Activated B cell treated with CpG ODN at 0.5 μM for 24 hours (primary cell): ENCODE results near the gene ST8SIA1. TPM values are rescaled to one million over a fixed set of nuclear protein-coding genes. Genes with fewer than 3 reads are reported as not detected.

ENCODE experiments used
- ATAC-seq: fragments of 200-7000 bp; cut with Tn5 transposase; one replicate; pipeline ENCODE4 v1.10.0; 2021; ENCODE audit warnings: low read depth, mild to moderate bottlenecking, moderate library complexity
- CTCF ChIA-PET: fragments of 350-600 bp; sonication (Branson Sonifier 250); formaldehyde crosslinking; loops from one replicate; lab custom pipeline; 2021; ENCODE audit warnings: antibody characterized with exemption; lab: Charles Lee
- POLR2A ChIA-PET: fragments of 350-600 bp; sonication (Branson Sonifier 250); formaldehyde crosslinking; loops from one replicate; lab custom pipeline; 2021; ENCODE audit warnings: antibody characterized with exemption; lab: Charles Lee
- DNase-seq: peaks from one replicate; pipeline ENCODE4 v3.0.0; 2022
- H3K27ac Mint-ChIP-seq: one replicate; pipeline ENCODE4 v1.8.0; 2020; ENCODE audit warnings: mixed read lengths
- H3K27me3 Mint-ChIP-seq: one replicate; pipeline ENCODE4 v1.8.0; 2021; ENCODE audit warnings: mixed read lengths
- H3K36me3 Mint-ChIP-seq: one replicate; pipeline ENCODE4 v1.8.0; 2021; ENCODE audit warnings: low read depth, mixed read lengths
- H3K4me1 Mint-ChIP-seq: one replicate; pipeline ENCODE4 v1.8.0; 2021; ENCODE audit warnings: mixed read lengths
- H3K4me3 Mint-ChIP-seq: one replicate; pipeline ENCODE4 v1.8.0; 2020; ENCODE audit warnings: mild to moderate bottlenecking, mixed read lengths
- H3K9me3 Mint-ChIP-seq: one replicate; pipeline ENCODE4 v1.8.0; 2020; ENCODE audit warnings: mixed read lengths
- CTCF ChIP-seq: fragments of 200-600 bp; IDR thresholded peaks from one replicate; pipeline ENCODE4 v1.8.0; 2022; ENCODE audit warnings: antibody characterized with exemption, mild to moderate bottlenecking
- intact Hi-C: fragments of 100-400 bp; cut with micrococcal nuclease; formaldehyde crosslinking; loops from one replicate; pipeline ENCODE4 v1.15.1; 2024
- total RNA-seq: library from RNA; stranded (reverse); gene quantifications from 2 replicates; pipeline ENCODE4 v1.2.3, GENCODE V29; 2022

ST8SIA1 gene
- total RNA-seq, 1 donor from 2014 or later, result 0.31 TPM

- no peak for TF ChIP-seq CTCF
- H3K4me1 Mint-ChIP-seq, result no peaks in the 10 kb centered on the region
- H3K36me3 Mint-ChIP-seq, result no peaks in the 10 kb centered on the region
- H3K9me3 Mint-ChIP-seq, result no peaks in the 10 kb centered on the region
- no peak overlapping the region for H3K27ac Mint-ChIP-seq
- no peak overlapping the region for H3K4me3 Mint-ChIP-seq
- no peak for ATAC-seq
- DNase-seq, result no peak
- ChIA-PET POLR2A (no interaction called here), CTCF (no interaction called here)
- intact Hi-C loops, result no loop called here
- H3K27me3 Mint-ChIP-seq, result peaks cover 4% of the 10 kb centered on the region
Observed at GRCh38 chr12:22230280-22230794, 104.2 kb downstream of the ST8SIA1 start.

GRCh38 chr12:22229652-22230279 lies 104.7 kb downstream of the ST8SIA1 start:
- Mint-ChIP-seq H3K9me3 (no peaks in the 10 kb centered on the region), H3K4me3 (no peak overlapping the region), H3K4me1 (no peaks in the 10 kb centered on the region), H3K27ac (no peak overlapping the region), H3K27me3 (peaks cover 5% of the 10 kb centered on the region), H3K36me3 (no peaks in the 10 kb centered on the region)
- ChIA-PET CTCF (no interaction called here), POLR2A (no interaction called here)
- no peak for TF ChIP-seq CTCF
- DNase-seq (no peak), ATAC-seq (no peak)
- intact Hi-C loops, result no loop called here

- Mint-ChIP-seq H3K4me1 (no peaks in the 10 kb centered on the region), H3K27ac (no peak overlapping the region), H3K4me3 (no peak overlapping the region), H3K36me3 (no peaks in the 10 kb centered on the region), H3K9me3 (no peaks in the 10 kb centered on the region), H3K27me3 (peaks cover 9% of the 10 kb centered on the region)
- DNase-seq, result no peak
- POLR2A ChIA-PET, result no interaction called here
- CTCF ChIA-PET, result no interaction called here
- intact Hi-C loops, result no loop called here
- no peak for ATAC-seq
- no peak for TF ChIP-seq CTCF
Observed at GRCh38 chr12:22228022-22228875, 106.3 kb downstream of the ST8SIA1 start.

- TF ChIP-seq CTCF, result no peak
- Mint-ChIP-seq H3K36me3 (no peaks in the 10 kb centered on the region), H3K4me1 (no peaks in the 10 kb centered on the region), H3K27me3 (peaks cover 7% of the 10 kb centered on the region), H3K4me3 (no peak overlapping the region), H3K27ac (no peak overlapping the region), H3K9me3 (no peaks in the 10 kb centered on the region)
- intact Hi-C loops, result no loop called here
- no peak for ATAC-seq
- DNase-seq, result no peak
- ChIA-PET POLR2A (no interaction called here), CTCF (no interaction called here)
Observed at GRCh38 chr12:22223356-22223755, 111.2 kb downstream of the ST8SIA1 start.

DNA sequence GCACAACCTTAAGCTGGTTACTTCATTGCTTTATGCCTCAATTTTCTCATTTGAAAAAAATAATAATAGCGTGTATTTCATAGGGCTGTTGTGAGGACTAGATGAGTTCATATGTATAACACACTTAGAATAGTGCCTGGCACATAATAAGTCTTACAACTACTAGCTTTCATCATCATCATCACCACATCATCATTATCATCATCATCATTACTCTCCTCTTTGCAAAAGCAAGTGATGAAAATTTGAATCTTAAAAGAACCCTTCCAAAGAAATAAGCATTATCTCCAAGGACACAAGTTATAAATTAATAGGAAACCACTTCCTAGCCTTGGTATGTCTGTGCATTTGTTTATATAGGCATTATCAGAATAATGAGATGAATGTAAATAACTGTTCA lies 117.0 kb downstream of the ST8SIA1 start:
- DNase-seq (no peak), ATAC-seq (no peak)
- no peak overlapping the region for H3K4me3 Mint-ChIP-seq
- H3K4me1 Mint-ChIP-seq, result no peaks in the 10 kb centered on the region
- H3K36me3 Mint-ChIP-seq, result no peaks in the 10 kb centered on the region
- TF ChIP-seq CTCF, result no peak
- CTCF ChIA-PET, result no interaction called here
- H3K27ac Mint-ChIP-seq, result no peak overlapping the region
- peaks cover 5% of the 10 kb centered on the region for H3K9me3 Mint-ChIP-seq
- H3K27me3 Mint-ChIP-seq, result peaks cover 5% of the 10 kb centered on the region
- intact Hi-C loops, result no loop called here
- POLR2A ChIA-PET, result no interaction called here
